Fibroblast of pulmonary artery (primary cell): ENCODE results near the gene SLC9C1.

Source experiments
- DNase-seq: peaks from one replicate; pipeline ENCODE4 v3.0.0-alpha.2; 2010; ENCODE audit warnings: low read depth
- H3K4me3 ChIP-seq: replicated peaks from 2 replicates; pipeline ENCODE4 v1.5.1; 2011; ENCODE audit warnings: low read depth, mild to moderate bottlenecking, control low read depth, low read length, moderate library complexity
- TF ChIP-seq, protein P1 (sequence below): IDR thresholded peaks from 2 replicates; pipeline ENCODE4 v1.5.1; 2011; ENCODE audit warnings: mild to moderate bottlenecking, control low read depth, low read length, inconsistent platforms; ENCODE audit errors: missing control alignments

Gene SLC9C1

DNA sequence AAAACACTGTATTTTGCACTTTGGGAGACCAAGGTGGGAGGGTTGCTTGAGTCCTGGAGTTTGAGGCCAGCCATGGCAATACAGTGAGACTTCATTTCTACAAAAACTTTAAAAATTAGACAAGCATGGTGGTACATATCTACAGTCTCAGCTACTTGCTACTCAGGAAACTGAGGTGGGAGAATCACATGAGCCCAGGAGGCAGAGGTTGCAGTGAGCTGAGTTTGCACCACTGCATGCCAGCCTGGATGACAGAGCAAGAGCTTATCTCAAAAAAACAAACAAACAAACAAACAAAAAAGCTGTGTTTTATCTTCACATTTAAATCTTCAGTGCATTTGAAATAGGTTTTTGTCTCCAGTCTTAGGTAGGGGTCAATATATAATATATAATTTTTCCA is 4.8 kb upstream of the SLC9C1 start:
- H3K4me3 ChIP-seq = no peak overlapping the region
- no peak for DNase-seq
- TF ChIP-seq, protein P1, sequence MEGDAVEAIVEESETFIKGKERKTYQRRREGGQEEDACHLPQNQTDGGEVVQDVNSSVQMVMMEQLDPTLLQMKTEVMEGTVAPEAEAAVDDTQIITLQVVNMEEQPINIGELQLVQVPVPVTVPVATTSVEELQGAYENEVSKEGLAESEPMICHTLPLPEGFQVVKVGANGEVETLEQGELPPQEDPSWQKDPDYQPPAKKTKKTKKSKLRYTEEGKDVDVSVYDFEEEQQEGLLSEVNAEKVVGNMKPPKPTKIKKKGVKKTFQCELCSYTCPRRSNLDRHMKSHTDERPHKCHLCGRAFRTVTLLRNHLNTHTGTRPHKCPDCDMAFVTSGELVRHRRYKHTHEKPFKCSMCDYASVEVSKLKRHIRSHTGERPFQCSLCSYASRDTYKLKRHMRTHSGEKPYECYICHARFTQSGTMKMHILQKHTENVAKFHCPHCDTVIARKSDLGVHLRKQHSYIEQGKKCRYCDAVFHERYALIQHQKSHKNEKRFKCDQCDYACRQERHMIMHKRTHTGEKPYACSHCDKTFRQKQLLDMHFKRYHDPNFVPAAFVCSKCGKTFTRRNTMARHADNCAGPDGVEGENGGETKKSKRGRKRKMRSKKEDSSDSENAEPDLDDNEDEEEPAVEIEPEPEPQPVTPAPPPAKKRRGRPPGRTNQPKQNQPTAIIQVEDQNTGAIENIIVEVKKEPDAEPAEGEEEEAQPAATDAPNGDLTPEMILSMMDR = no peak

DNA sequence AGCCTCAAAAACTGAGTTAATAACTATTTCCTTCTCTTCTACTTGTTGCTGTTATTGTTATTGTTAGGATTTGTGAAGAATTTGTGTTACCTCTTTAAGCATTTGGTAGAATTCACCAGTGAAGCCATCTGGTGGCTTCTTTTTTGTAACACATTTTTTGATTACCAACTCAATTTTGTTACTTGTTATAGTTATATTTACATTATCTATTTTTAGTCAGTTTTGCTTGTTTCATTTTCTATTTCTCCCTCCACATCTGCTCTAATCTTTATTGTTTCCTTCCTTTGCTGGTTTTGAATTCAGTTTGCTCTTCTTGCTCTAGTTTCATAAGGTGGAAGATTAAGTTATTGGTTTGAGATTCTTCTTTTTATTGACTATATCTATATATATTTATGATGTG is 3.7 kb upstream of the SLC9C1 start:
- H3K4me3 ChIP-seq = no peak overlapping the region
- TF ChIP-seq, protein P1 = no peak

GRCh38 chr3:112289011-112289410 is 5.0 kb downstream of the SLC9C1 start:
- TF ChIP-seq, protein P1 = no peak
- no peak overlapping the region for H3K4me3 ChIP-seq

More for the DNA sequence above, 3.7 kb upstream of the SLC9C1 start:
- DNase-seq = no peak

DNA sequence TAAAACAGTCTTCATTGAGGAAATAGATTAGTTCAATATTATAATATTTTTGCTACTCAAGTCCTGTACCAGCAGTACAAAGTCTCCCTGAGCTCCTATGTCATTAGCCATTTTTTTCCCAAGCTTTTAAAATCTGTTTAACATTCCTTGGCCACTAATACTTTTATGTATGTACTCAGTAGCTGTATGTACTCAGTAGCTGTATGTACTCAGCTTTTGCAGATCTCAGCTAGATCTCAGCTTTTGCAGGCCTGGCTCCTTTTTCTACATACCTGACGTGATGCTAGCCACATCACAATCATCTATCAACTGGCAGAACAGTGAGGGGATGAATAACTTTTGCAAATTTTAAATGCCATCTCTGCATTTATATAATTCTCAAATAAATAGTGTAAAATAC is 13.8 kb downstream of the SLC9C1 start:
- no peak for DNase-seq
- H3K4me3 ChIP-seq = no peak overlapping the region
- TF ChIP-seq, protein P1 = no peak

More at GRCh38 chr3:112289011-112289410, 5.0 kb downstream of the SLC9C1 start:
- no peak for DNase-seq

DNA sequence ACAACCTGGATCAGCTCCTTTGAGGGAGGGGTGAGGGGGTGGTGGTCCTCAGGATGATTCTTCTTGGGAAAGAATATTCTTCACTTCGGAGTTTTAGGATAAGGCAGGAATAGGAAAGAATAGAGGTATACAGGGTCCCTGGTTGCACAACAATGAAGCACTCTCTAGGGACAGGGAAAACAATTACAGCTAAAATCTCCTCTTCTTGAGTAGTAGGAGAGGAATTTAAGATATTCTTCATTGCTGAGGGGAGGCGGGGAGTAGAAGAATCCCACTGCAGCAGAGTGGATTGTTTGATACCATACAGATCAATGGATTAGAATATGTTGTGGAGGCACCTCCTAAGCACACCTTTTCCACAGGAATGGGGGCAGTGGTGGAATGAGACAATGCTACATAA is 20.5 kb downstream of the SLC9C1 start:
- TF ChIP-seq, protein P1 = no peak
- peak; percentile 44 for DNase-seq
- no peak overlapping the region for H3K4me3 ChIP-seq

- no peak overlapping the region for H3K4me3 ChIP-seq
- TF ChIP-seq, protein P1 = no peak
- DNase-seq = no peak
Observed at GRCh38 chr3:112261742-112262141, 32.3 kb downstream of the SLC9C1 start.

DNA sequence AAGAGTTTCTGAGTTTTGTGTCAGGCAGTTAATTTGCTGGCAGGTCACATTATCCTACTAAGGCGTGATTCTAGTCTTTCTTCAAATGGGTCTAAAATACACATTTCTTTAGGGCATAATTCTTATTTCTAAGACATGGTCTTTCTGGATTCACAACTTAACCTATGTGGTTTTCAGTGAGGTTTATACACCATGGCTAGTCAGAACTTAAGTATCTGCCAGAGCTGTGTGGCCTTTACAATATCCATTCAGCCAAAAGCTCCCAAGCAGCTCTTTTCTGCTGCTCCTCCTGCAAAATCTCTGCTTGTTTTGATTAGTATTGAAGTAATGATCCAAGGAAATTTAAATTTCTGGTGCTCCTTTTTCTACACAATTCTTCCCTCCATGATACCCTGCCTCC is 33.5 kb downstream of the SLC9C1 start:
- TF ChIP-seq, protein P1 = no peak
- no peak overlapping the region for H3K4me3 ChIP-seq
- no peak for DNase-seq
